GM12892 (cell line): ENCODE measurements around the gene RALGAPA2.

Experiments used
- DNase-seq: peaks from one replicate; pipeline ENCODE4 v3.0.0; 2011; ENCODE audit not compliant: insufficient read length
- FAIRE-seq: peaks from 2 replicates; lab custom pipeline; 2011; peaks lifted over from hg19 to GRCh38; lab: Jason Lieb, UNC
- POLR2A ChIP-seq: IDR thresholded peaks from 2 replicates; pipeline ENCODE4 v1.6.1; 2011; ENCODE audit warnings: low read depth, low read length, control low read depth
- POLR2AphosphoS5 ChIP-seq: IDR thresholded peaks from 2 replicates; pipeline ENCODE4 v1.6.1; 2011; ENCODE audit warnings: low read depth, low read length, control low read depth
- TAF1 ChIP-seq: IDR thresholded peaks from 2 replicates; pipeline ENCODE4 v1.6.1; 2011; ENCODE audit warnings: low read depth, mild to moderate bottlenecking, control low read depth, low read length, borderline replicate concordance

Gene RALGAPA2

GRCh38 chr20:20740541-20740940 lies 28.1 kb upstream of the RALGAPA2 start:
- no peak for FAIRE-seq

GRCh38 chr20:20737158-20737557 lies 24.7 kb upstream of the RALGAPA2 start:
- TF ChIP-seq POLR2A (no peak), TAF1 (no peak), POLR2AphosphoS5 (no peak)
- DNase-seq (no peak), FAIRE-seq (no peak)

More at GRCh38 chr20:20740541-20740940, 28.1 kb upstream of the RALGAPA2 start:
- DNase-seq: no peak
- TF ChIP-seq POLR2A: no peak
- TF ChIP-seq TAF1: no peak
- TF ChIP-seq POLR2AphosphoS5: no peak

- DNase-seq: no peak
- no peak for TF ChIP-seq TAF1
- FAIRE-seq: no peak
Measured at GRCh38 chr20:20736303-20736702, 23.9 kb upstream of the RALGAPA2 start.

GRCh38 chr20:20734475-20734948 lies 22.1 kb upstream of the RALGAPA2 start:
- FAIRE-seq: no peak
- TF ChIP-seq TAF1: no peak
- no peak for TF ChIP-seq POLR2AphosphoS5
- TF ChIP-seq POLR2A: no peak
- no peak for DNase-seq

- no peak for TF ChIP-seq TAF1
- TF ChIP-seq POLR2AphosphoS5: no peak
- no peak for TF ChIP-seq POLR2A
- FAIRE-seq (peak; percentile 76), DNase-seq (no peak)
Measured at GRCh38 chr20:20733943-20734342, 21.5 kb upstream of the RALGAPA2 start.

GRCh38 chr20:20732641-20733040 lies 20.2 kb upstream of the RALGAPA2 start:
- TF ChIP-seq TAF1 (no peak), POLR2A (no peak), POLR2AphosphoS5 (no peak)
- DNase-seq (no peak), FAIRE-seq (no peak)

GRCh38 chr20:20731945-20732296 lies 19.5 kb upstream of the RALGAPA2 start:
- FAIRE-seq: no peak

GRCh38 chr20:20731000-20731944 lies 18.8 kb upstream of the RALGAPA2 start:
- FAIRE-seq: no peak
- DNase-seq: no peak
- TF ChIP-seq POLR2A (no peak), TAF1 (no peak), POLR2AphosphoS5 (no peak)

More at GRCh38 chr20:20731945-20732296, 19.5 kb upstream of the RALGAPA2 start:
- no peak for TF ChIP-seq TAF1
- TF ChIP-seq POLR2A: no peak
- TF ChIP-seq POLR2AphosphoS5: no peak
- DNase-seq: no peak

GRCh38 chr20:20729563-20729962 lies 17.1 kb upstream of the RALGAPA2 start:
- FAIRE-seq: no peak

GRCh38 chr20:20721489-20721888 lies 9.0 kb upstream of the RALGAPA2 start:
- DNase-seq (no peak), FAIRE-seq (no peak)
- no peak for TF ChIP-seq TAF1
- TF ChIP-seq POLR2A: no peak
- TF ChIP-seq POLR2AphosphoS5: no peak

More at GRCh38 chr20:20729563-20729962, 17.1 kb upstream of the RALGAPA2 start:
- TF ChIP-seq POLR2AphosphoS5: no peak
- DNase-seq: no peak

GRCh38 chr20:20720158-20720557 lies 7.7 kb upstream of the RALGAPA2 start:
- no peak for TF ChIP-seq POLR2A
- TF ChIP-seq TAF1: no peak
- TF ChIP-seq POLR2AphosphoS5: no peak
- DNase-seq (no peak), FAIRE-seq (no peak)

- TF ChIP-seq POLR2A: no peak
- TF ChIP-seq POLR2AphosphoS5: no peak
- TF ChIP-seq TAF1: no peak
- no peak for FAIRE-seq
Measured at GRCh38 chr20:20719411-20719810, 7.0 kb upstream of the RALGAPA2 start.

GRCh38 chr20:20713244-20713765 lies 861 bp upstream of the RALGAPA2 start:
- TF ChIP-seq POLR2A (no peak), TAF1 (no peak), POLR2AphosphoS5 (no peak)
- FAIRE-seq: no peak
- DNase-seq: no peak

More at GRCh38 chr20:20719411-20719810, 7.0 kb upstream of the RALGAPA2 start:
- no peak for DNase-seq
